VCaP (cell line): ENCODE measurements around the gene CD40.

ENCODE experiments used
- H3K27ac ChIP-seq: fragments of 450-650 bp; 2 replicates; pipeline ENCODE4 v1.5.1; 2017
- CTCF ChIP-seq: fragments of 450-650 bp; conservative IDR thresholded peaks from 2 replicates; pipeline ENCODE4 v1.5.1; 2017; ENCODE audit warnings: mild to moderate bottlenecking, moderate library complexity

CD40 gene

DNA sequence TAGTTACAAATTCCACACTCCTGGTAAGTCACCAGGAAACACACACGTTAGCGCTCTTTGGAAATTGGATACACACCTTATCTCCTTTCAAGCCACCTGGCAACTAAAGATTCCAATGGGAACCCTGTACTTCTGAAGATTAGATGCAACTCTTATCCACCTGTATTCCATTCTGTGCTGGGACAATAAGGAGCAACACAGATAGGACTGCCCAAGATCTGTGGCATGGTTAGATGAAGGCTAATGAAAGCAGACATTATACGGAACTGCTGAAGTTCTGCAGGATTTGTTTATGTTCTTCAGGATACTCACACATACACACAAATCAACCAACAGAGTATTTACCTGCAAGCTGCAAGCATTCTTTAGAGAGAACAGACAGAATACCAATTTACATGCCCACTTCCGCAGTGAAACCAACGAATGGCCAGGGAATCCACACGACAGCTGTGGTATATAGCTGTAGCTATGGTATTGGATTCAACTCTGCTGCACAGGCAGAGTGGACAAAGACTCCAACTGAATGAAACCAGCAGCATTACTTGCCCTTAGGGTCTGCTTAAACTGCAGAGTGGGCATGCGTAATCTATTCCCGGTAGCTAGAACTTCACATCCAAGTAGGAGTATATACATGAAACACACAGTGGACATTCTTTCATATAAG lies 40.3 kb upstream of the CD40 start:
- no peak overlapping the region for H3K27ac ChIP-seq
- TF ChIP-seq CTCF: no peak

DNA sequence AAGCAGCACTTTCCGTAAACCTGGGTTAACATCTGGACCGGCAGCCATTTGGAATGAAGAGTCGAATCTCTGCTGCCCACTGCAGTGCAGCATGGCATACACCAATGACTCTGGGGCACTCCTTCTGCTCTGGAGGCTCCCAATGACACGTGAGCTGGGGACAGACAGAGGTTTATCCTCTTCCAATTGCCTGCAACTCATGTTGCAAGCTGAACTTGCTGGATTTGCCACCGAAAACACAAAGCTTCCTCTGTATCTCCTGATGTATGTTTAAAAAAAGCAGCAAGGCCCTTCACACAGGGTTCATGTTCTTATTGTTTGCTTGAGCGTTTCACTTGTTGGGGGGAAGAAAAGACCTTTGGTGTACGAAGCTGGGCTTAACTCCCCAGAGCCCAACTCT lies 39.2 kb upstream of the CD40 start:
- H3K27ac ChIP-seq: no peak overlapping the region
- TF ChIP-seq CTCF: no peak

- TF ChIP-seq CTCF: no peak
- no peak overlapping the region for H3K27ac ChIP-seq
These were observed 37.0 kb upstream of the CD40 start for GRCh38 chr20:46081074-46081473.

- TF ChIP-seq CTCF: no peak
- no peak overlapping the region for H3K27ac ChIP-seq
These were observed 35.0 kb upstream of the CD40 start for GRCh38 chr20:46083101-46083500.

DNA sequence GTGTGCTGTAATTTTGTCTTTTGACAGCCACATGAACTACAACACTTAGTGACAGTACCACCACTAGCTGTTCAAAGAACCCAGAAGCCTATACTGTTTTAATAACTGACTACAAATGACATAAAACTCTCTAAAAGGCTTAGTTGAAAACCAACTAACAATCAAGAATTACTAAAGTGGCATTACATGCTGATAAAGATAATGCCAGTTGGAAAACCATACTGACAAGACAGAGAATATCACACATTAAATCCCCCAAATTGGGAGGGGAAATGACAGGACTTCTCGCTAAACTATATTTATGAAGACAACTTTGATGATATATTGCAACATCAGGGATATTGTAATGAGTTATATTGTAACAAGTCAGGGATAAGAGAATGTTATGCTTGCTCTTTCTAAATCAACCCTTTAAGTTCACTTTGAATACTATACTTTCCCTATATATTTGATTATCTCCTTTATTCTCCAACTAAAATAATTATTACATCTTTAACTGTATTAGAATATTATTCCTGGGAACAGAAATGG lies 34.5 kb upstream of the CD40 start:
- no peak for TF ChIP-seq CTCF
- no peak overlapping the region for H3K27ac ChIP-seq

DNA sequence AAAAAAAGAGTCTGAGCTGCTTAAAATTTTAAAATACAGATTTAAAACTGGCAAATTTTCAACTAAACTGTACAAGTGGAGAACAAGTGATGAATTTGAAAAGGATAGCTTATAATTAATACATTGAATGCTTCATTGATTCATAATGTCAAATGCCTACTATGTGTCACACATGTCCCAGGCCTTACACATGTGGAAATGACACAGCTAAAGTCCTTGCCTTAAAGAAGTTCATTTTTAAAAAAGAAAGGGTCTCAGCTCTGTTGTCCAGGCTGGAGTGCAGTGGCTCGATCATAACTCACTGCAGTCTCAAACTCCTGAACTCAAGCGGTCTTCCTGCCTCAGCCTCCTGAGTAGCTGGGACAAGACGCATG lies 33.3 kb upstream of the CD40 start:
- TF ChIP-seq CTCF: no peak

DNA sequence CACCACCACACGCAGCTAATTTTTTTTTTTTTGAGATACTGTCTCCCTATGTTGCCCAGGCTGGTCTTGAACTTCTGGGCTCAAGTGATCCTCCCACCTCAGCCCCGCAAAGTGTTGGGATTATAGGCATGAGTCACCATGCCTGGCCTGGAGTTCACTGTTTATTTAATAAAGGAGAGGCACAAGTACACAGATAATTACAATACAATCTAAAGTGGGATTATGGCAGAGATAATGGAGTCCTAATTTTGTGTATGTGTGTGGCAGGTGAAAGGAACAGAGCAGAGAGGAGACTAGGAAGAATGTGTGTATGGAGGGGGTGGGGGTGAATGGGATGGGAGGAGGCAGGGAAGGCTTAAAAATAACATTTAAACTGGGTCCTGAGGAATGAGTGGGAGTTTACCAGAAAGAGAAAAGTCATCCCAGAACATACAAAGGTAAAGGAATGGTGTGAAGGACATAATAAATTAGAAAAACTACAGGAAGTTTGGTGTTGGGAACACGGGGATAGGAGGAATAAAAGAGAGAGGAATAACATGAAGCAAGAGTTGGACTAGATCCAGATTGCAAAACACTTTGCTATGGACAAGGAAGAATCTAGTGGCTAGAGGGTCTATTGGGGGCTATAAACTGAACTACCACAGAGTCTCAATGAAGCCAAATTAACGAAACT lies 32.8 kb upstream of the CD40 start:
- no peak overlapping the region for H3K27ac ChIP-seq
- TF ChIP-seq CTCF: no peak

More for the DNA sequence above, 33.3 kb upstream of the CD40 start:
- no peak overlapping the region for H3K27ac ChIP-seq
